ENCODE results near the gene TTN.
"Not testable (repeated sequence)": the region's sequence is repeated elsewhere in the genome, so short reads cannot be mapped to it uniquely, and the experiment has no call there.

Gene TTN

GRCh38 chr2:178731300-178731699, 75.9 kb downstream of the TTN start:
- no peak for DNase-seq

GRCh38 chr2:178730049-178730448, 77.2 kb downstream of the TTN start:
- DNase-seq = no peak

DNA sequence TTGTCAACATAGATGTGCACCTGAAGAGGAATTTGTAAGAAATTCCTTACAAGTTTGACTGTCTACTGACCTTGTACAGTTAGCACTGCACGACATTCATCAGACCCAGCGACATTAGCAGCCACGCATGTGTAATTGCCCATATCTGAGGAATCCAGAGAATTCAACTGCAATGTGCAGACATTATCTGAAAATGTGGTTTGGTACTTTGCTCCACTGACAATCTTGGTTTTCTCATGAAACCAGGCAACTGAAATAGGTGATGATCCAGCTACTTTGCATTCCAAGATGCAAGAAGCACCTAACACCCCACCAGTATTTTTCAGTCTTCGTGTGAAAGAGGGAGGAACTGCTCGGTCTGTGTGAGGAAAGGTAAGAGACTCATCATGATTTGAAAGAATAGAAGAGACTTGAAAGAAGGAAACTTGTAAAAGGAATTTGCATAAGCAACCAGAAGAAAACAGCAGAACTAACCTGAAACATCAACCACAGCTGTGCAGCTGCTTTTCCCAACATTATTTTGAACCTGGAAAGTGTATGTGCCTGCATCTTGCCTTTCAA, 83.4 kb downstream of the TTN start:
- no peak for DNase-seq

DNA sequence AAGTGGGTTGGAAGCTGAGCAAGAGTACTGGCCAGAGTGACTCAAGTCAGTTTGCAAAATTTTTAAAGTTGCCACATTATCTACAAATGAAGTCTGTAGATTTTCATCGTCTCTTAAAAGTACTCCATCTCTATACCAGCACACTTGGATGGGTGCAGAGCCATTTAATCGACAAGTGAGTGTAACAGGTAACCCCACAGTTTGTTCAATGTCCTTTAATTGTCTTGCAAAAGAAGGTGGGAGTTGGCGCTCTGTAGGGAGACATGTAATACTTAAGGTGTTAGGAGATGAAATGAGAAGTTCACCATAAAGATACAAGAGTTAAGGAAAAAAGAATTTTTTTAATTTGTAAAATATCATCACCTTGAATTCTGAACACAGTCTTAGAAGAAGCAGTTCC, 84.9 kb downstream of the TTN start:
- no peak for DNase-seq

GRCh38 chr2:178718988-178719387, 88.2 kb downstream of the TTN start:
- DNase-seq = no peak

DNA sequence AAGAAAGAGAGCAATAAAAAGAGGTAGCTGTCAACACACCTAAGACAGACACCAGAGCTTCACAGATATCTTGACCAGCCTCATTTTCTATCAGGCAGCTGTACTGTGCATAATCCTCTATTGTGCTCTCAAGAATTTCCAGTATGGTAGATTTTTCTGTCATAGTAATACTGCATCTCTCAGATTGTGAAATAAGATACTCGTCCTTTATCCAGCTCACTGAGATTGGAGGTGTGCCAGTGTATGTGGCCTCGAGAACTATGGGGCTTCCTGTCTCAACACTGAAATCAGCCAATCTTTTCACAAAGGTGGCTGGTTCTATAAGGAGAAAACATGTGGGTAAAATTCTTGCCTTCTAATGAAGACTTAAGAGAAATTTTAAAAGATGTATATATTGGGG, 88.9 kb downstream of the TTN start:
- no peak for DNase-seq

- DNase-seq = no peak
These were observed 90.8 kb downstream of the TTN start for GRCh38 chr2:178716394-178716793.

DNA sequence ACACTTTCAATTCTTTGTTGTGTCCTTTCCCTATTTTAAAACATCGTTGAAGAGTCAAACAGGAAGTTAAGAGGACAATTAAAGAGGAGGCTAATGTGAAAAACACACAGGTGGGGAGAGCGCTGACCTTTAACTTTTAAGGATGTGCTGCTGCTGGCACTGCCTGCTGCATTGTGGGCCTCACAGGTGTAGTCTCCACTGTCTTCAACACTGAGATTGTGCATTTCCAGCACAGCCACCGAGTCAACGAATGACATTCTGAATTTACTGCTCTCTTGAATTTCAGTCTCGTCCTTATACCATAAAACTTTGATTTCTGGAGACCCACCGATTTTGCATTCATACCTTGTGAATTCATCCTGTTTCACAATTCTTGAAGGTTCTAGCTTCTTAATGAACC, 91.9 kb downstream of the TTN start:
- no peak for DNase-seq

DNA sequence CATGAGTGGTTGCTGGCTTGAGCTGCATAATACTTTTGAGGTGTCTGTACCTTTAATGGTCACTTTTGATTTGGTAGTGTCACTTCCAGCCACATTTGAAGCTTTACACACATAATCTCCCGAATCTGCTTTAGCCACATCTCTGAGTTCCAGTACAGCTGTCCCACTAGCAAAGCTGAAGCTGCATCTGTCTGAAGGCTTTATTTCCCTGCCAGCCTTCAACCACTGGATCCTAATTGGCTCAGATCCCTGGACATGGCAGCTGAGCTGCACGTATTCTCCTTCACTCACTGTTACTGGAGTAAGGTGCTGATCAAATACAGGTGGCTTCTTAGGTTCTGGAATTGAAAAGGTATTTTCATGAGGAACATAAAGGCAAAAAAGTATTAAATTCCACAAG, 99.7 kb downstream of the TTN start:
- DNase-seq = no peak

GRCh38 chr2:178704876-178705275, 102.3 kb downstream of the TTN start:
- DNase-seq = no peak

- no peak for DNase-seq
These were observed 104.9 kb downstream of the TTN start for GRCh38 chr2:178702361-178702760.

DNA sequence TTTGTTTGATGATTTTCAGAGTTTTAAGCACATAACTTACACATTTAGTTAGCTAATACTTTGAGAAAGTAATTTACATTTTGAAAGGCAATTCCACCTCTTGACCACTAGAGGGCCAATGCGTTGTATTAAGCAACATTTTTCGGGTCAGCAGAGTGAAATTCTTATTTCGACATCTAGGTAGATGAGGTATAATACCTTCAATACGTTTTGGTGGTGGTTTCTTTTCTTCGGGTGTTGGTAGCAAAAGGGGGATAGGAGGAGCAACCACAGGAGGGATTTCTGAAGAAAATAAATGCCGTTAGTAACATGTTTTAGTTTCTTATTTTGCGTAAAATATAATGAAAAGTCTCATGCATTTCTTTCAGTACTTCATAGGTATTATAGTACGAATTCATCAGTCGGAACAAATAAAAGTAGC, 106.3 kb downstream of the TTN start:
- DNase-seq = no peak

DNA sequence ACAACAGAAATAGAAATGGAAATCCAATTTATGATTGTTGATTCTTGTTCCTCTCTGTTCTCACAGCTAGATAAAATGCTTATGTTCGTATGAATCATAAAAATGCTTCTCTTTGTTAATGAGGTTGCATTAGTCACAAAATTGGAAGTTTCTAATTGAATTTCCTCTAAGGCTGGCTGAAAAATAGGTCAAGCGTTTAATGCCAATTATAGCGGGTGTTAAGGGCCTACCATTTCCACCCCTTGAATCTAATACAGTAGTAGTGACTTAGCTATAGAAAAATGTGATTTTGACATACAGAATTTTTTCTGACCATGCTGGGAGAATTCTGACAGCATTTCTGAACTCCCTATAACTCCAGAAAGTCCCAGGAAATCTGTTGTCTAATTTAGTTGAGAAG, 107.1 kb downstream of the TTN start:
- no peak for DNase-seq

- DNase-seq = no peak
These were observed 114.4 kb downstream of the TTN start for GRCh38 chr2:178692845-178693244.

DNA sequence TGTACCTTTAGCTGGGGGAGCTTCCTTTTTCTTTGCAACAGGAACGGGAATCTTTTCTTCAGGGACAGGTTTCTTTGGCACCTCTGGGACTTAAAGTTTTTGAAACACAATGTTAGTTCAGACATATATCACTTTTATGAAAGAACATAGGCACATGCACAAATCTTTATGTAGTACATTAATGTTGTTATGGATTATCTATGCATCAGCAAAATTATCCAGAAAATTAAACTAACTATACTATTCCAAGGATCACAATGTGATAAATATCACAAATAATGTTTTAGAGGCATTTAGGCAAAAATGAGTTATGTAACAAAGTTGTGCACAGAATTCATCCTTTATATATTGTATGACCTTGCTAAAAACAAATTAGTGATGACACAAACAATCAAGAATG, 117.4 kb downstream of the TTN start:
- DNase-seq = no peak

DNA sequence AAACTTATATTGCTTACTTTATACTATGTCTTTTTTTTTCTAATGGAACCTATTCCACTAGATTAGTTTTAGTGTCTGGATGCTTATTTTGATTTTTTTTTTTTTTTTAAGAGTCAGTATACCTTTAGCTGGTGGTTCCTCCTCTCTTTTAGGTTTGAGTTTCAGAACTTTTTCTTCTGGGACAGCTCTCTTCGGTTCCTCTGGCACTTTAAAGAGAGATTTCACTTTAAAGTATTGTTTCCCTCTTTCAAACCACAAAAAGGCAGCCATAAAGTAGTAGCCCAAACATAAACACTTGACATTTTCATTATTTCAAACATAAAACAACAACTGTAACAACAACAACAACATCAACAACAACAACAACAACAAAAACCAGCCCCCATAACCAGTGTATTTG, 123.3 kb downstream of the TTN start:
- DNase-seq = no peak

- no peak for DNase-seq
These were observed 126.1 kb downstream of the TTN start for GRCh38 chr2:178681081-178681480.

- DNase-seq = no peak
These were observed 127.3 kb downstream of the TTN start for GRCh38 chr2:178679891-178680290.

- no peak for DNase-seq
These were observed 129.6 kb downstream of the TTN start for GRCh38 chr2:178677599-178677998.

- DNase-seq = no peak
These were observed 131.2 kb downstream of the TTN start for GRCh38 chr2:178676046-178676445.

DNA sequence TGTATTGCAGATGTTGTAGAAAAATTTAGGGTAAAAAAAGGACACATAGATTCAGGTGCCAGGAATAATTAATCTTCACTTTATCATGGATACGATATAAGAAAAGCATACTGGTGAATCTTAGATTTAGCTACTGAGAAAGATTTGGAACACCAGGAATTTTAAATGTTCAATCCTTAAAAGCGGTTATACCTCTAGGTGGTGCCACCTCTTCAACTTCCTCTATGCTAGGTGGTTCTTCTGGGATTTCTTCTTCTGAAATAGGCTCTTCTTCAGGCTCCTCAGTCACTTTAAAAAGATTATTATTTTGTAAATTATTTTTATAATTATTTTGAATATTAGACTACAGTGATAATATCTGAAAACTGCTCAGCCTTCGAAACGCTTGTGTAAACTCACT, 133.1 kb downstream of the TTN start:
- no peak for DNase-seq

DNA sequence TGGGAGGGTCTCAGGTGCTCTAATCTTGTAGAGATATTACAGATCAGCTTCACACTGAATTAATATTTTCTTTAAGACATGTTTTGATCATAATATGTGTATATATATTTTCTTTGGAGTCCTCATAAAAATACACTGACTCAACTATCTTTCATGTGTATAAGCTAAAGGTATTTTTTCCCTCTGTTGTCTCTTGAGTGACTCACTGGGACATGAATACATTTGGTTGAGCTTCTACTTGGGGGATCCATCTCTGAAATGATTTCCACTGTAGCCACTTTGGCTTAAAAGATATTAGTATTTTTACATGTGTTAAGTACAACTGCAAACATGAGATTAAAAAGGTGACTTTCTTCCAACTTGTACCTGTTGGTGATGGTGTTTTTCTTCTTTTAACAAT, 140.8 kb downstream of the TTN start:
- DNase-seq = no peak

DNA sequence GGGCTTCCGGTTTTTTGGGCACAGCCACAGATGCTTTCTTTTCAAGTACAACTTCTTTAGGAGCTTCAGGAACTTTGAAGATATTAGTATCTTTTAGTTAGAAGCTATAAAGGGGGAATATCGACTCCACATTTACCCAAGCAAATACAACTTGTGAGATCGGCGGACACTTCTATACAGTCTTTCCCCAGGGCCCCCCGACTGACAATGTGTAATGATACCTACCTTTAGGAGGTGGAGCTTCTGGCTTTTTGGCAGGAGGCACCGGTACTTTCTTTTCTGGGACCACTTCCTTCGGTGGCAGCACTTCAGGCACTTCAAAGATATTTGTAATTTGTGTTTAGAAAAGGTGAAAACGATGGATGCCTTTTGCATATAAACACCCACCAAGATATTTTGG, 148.7 kb downstream of the TTN start:
- DNase-seq = not testable (repeated sequence)

DNA sequence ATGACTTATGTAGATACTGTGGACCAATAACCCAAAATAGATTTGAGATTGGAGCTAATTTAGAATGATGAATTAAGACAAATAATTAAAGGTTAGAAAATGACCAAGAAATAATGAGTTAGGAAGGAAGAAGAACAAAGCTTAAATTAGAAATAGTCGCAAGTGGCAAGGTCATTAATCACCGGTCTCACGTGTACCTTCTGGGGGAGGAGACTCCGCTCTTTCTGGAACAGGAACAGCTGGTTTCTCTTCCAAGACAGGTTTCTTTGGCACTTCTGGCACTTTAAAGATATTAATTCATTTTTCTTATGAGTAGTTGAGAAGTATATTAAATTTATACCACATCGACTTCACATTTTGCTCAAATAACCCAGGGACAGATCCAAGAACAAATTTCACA, 156.7 kb downstream of the TTN start:
- no peak for DNase-seq

GRCh38 chr2:178644919-178645318, 162.3 kb downstream of the TTN start:
- DNase-seq = no peak

GRCh38 chr2:178641498-178641897, 165.7 kb downstream of the TTN start:
- no peak for DNase-seq

Data from cerebellar nuclear complex (tissue), 1 donor.